NCI-H345 (cell line): Measurements from ENCODE around the gene TTYH2.

ENCODE experiments used
- DNase-seq: peaks from one replicate; lab custom pipeline; 2025; lab: John Stamatoyannopoulos, UW

The TTYH2 gene

DNA sequence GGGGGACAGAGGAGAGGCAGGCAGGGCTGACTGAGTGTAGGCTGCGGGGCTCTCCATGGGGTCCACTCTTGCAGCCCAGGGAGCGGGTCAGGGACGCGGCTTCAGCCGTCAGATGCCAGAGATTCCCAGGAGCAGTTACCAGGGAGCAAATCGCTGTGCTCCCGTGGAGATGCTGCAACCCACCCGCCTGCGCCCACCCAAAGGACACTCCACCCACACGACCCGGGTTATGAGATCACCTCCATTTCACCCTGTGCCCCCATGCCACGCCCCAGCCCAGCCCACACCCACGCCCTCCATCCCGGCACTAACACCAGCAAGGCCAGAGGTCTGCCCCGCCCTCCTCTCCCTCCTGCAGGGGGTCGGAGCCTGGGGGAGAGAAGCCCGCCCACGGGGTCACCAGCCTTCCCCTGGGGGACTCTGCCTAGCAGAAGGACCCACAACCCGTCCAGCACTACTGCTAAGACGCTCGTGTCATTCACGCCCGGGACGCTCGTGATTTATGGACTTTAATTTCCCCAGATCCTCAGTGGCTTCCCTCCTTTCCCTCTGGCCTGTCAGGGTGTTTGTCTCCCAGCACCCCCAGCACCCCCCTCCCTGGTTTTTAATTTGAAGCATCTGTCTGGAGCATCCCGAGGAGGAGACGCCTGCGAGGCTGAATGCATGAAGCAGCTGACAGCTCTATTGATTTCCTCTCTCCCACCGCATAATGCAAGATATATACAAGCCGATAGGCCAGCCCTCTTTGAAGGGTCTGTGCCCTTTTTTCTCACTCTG is 16.6 kb upstream of the TTYH2 start:
- DNase-seq = peak; percentile 51

DNA sequence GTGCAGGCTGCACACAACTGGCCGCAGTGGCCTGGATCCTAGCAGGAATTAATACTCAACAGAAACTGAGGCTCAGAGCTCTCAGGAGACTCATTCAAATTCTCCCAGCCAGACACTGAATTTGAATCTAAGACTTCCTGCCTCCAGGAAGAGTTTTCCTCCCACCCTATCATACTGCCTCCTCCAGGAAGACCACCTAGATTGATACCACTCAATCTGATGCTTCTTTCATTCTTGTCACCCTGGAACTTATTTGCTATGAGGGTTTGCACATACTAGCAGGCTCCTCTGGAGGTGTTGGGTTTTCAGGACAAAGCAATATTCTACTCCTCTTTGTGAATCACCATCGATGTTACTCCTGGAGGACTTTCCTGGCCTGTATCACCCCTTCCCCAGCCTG is 15.6 kb upstream of the TTYH2 start:
- DNase-seq = no peak

DNA sequence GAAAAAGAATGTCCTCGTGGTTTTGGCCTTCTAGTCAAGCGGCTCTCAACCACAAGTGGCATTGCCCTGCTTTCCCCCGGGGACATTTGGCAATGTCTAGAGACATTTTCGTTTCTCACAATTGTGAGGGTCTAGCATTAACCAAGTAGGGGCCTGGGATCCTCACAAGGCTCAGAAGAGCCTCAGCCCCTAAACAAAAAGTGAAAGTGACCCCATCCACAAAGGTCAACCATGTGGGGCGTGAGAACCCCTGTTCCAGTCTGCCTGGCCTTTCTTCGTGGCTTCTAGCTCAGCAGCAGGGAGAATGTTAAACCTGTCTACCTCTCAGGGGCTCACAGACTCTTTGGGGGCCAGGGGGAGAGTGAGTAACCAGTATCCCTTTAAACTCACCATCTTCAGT is 14.7 kb upstream of the TTYH2 start:
- no peak for DNase-seq

DNA sequence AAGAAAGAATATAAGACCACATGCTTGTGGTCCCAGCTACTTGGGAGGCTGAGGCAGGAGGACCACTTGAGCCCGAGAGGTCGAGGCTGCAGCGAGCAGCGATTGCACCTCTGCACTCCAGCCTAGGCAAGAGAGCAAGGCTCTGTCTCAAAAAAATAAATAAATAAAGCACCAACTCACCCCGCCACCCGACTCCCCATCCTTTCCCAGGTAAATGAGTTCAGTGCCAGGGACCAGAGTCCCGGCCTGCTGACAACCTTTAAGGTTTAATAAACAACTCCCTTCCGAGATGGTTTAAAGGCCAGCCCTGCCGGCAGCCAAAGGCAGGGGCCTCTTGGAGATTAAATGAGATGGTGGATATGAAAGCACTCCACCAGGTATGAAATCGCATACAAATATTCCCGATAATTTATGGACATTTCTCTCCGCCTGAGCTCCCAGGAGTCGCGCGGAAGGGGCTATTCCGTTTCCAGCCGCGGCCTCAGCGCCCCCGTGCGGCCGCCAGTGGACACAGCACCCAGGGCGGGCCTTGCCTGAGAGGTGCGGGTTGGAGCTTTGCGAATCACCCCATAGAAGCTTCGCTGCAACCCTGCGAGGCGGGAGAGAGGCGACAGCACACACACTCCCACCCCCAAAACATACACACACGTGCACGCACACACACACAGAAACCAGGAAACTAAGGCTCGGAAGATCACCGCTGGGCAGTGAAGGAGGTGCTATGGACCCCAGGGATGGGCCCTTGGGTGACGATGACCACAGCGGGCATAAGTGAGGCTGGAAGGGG is 13.9 kb upstream of the TTYH2 start:
- DNase-seq = no peak

DNA sequence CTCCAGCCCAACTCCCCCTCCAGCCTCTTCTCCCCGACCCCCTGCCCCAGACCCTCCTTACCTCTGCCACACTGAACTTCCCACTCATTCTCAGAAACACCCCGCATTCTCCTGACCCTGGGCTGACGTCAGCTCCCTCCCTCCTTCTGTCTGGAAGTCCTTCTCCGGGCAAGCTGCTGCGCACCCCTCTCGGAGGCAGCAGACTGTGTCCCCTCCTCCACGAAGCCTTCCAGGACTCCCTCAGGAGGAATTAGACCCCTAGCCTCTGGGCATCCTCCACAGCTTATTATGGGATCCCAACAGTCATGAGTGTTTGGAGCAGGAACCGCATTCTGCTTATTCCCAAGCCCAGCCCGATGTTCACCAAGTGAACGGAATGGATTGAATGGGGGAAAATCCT is 13.3 kb upstream of the TTYH2 start:
- no peak for DNase-seq

DNA sequence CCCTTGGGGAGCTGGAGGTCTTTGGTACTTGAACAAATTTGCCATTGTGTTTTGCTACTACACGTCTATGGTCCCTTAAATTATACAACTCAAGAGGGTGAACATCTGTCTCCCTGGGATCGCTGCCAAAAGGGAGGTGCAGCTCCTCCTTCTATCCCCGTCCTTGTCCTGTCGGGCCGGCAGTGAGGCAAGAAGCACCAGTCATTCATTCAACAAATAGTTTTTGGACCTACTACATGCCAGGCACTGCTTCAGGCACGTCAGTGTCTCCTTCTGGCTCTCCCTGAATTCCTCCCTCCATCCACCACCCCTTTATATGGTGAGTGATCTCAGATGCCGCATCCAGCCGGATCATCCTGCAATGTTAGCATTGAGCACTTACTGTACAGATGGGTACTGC is 12.1 kb upstream of the TTYH2 start:
- peak; percentile 97 for DNase-seq

DNA sequence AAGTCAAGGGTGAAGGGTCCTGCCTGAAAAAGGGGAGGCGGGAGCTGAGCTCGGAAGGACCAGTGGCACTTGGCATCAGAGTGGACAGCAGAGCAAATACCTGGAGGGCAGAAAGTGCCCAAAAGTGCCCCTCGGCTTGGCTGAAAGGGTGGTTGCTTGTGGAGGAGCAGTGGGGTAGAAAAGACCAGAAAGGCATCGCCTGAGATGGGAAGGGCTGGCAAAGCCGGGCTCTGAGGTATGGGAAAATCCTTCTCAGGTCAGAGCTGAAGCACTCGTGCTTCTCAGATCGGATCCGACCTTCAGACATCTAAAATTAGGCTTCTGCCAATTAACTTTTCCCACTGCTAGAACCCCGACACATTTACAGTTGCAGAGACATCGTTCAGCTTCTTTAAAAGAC is 11.4 kb upstream of the TTYH2 start:
- DNase-seq = no peak

DNA sequence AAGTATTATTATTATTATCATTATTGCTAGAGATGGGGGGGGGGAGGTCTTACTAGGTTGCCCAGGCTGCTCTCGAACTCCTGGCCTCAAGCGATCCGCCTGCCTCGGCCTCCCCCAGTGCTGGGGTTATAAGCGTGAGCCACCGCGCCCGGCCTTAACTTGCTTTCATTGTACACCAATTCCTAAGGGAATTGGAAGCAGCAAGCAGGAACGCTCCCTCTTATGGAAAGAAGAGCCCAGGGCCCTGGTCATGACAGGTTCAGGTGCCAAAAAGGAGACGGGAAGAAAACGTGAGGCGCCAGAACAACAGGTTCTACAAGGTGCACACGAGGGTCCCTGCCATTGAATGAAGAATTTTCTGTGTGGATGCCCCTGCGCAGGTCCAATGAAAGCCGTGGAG is 10.4 kb upstream of the TTYH2 start:
- peak; percentile 59 for DNase-seq

DNA sequence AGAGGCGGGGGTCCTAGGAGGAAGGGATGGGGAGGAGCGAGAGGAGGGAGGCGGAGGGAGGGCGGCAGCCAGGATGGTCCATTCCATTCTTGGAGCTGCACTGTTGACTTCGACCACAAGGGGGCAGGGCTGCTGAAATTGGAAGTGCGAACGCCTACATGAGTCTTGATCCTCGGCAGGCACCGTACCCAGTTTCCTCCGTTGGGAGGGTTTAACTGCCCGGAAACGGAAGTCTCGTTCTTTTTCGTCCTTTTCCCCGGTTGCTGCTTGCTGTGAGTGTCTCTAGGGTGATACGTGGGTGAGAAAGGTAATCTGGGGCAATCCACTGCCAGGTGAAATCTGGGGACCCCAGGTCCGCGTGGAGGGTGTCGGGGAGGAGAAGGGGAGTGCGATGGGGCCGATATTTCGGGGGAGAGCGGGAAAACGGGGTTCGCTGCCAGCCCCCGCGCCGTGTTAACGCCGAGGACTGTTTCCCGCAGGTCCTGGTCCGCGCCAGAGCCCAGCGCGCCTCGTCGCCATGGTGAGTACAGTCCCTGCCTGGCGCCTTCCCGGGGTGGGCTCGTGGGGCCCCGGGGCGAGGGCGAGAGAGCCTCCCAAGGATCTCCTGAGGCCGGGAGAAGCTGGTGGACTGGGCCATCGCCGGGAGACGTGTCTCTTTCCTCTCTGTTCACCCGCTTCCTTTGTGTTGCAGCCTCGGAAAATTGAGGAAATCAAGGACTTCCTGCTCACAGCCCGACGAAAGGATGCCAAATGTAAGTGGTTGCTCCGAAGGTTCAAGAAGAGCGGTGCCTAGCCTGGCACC is 9.7 kb upstream of the TTYH2 start, which contains the start of gene RPL38:
TSS of gene RPL38 (plus strand) at position 240 of the 802 bp plus-strand sequence. CDS start at position 518, 278 bp downstream.
- peak; percentile 99 for DNase-seq

DNA sequence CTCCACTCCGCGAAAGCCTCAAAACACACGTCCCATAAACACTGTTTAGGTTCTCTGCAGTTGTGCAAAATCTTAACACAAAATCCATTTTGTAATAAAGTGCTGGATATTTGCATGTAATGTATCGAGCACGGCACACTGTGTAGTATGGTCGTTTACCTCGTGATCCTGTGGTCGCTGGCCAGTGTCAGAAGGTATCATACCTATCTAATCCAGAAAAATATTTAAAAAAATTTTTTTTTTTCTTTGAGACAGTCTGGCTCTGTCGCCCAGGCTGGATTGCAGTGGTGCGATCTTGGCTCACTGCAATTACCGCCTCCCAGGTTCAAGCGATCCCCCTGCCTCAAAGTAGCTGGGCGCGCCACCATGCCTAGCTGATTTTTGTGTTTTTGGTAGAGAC is 8.9 kb upstream of the TTYH2 start:
- DNase-seq = no peak

DNA sequence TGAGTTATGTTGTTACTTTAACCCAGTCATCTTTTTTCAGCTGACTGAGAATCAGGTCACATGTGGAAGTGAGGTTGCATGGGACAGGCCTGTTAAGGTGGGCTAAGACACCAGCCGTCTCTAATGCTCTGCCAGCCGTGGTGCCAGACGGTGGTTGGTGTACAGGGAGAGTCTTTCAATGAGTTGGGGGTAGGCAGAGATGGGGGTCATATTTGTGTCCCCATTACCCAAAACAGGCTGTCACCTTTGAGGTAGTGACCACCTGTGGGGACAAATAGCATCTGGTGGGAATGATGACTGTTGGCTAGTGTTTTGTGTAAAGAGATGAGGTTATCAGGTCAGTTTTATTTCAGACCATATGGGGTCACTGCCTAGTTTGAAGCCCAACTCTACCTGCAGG is 8.1 kb upstream of the TTYH2 start:
- DNase-seq = no peak

DNA sequence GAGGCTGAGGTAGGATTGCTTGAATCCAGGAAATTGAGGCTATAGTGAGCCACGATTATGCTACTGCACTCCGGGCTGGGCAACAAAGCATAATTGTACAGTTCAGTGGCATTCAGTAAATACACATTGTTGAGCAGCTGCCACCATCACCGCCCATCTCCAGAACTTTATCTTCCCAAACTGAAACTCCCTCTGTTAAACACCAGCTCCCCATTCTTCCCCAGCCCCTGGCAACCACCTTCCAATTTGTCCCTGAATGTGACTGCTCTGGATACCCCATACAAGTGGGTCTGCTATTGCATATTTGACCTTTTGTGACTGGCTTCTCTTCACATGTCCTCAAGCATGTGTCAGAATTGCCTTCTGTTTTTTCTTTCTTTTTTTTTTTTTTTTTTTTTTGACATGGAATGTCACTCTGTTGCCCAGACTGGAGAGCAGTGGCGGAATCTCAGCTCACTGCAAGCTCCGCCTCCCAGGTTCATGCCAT is 7.0 kb upstream of the TTYH2 start:
- no peak for DNase-seq

DNA sequence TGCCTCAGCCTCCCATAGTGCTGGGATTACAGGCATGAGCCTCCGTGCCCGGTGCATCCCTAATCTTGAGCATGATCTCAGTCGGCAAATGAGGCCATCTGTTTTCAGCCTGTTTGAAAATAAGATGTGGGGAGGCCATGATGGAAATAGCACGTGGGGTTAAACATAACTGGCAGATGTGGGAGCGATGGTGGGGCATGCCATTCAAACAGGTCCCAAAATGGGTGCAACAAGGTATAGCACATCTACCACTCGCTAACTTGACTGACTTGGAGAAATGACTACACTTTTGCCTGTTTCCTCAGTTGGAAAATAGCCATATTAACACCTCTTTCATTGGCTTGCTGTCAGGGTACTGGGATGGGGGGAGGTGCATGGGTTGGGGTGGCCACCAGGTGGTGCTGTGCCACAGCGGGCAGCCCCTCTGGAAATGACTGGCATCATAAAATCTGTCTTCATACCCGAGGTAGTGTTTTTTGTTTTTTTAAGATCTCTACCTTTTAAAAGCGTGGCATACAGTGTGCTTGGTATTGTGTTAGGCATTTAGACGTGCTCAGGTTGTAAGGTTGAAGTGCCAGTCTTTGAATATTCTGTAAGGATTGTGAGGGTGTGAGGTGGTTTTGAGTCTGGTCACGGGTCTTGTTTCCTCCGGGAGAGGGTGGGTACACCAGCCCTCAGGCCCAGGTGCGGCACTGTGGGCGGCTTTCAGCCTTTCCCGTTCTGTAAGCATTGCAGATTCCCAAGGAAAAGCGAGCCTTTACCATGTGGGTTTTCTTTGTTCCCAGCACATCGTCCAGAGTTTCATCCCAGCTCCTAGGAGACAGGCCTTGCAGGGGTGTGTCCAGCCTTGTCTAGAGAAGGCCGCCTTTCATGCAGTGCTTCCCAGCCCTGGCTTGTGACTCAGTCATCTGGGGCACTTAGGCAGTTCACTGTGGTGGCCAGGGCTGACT is 2.9 kb upstream of the TTYH2 start:
- peak; percentile 58 for DNase-seq

DNA sequence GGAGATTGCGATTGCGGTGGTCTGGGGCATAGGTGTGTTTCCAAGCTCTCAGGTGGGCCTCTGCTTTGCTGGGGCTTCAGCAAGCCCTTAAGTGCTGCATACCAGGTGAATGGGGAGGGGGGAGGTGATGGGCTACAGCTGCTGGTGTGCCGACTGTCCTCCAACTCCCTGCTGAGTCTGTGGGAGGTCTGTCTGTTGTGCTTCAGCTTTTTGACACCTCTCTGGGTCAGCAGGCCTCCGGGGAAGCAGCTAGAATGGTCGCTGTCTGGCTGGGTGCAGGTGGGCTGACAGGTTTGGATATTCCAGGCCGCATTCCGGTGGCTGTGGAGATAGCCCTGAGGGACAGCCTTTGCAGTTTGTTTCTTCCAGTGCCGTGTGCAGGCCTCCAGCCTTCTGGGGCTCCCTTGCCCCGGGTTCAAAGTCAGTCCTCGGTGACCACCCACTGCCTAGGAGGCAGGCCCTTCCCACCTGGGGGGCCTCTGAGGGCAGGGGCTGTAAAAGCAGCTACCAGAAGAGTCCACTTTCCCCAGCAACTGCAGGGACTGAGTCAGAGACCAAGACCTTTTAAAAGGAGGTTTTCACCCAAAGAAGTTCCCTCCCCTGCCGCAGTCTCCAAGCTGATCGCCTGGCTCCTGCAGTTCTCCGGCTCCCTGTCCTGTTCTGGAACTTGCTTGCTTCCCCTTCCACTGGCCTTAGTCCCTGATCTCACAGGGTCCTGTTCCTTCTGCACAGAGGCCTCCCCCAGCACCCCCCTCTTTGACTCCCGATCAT is 2.0 kb upstream of the TTYH2 start:
- DNase-seq = no peak

DNA sequence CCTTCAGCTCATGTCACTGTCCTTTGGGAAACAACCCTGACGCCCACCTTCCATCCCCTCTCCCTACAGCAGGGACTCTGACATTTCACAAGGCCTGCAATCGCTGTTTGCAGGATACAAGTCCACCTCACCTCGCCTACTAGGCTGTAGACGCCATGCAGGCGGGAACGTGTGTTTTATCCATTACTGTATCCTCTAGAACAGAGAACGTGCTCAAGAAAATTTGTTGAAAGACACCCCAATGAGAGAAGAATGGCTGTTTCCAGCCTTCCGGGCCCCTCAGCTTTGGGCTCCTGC is 1.5 kb upstream of the TTYH2 start:
- DNase-seq = no peak

DNA sequence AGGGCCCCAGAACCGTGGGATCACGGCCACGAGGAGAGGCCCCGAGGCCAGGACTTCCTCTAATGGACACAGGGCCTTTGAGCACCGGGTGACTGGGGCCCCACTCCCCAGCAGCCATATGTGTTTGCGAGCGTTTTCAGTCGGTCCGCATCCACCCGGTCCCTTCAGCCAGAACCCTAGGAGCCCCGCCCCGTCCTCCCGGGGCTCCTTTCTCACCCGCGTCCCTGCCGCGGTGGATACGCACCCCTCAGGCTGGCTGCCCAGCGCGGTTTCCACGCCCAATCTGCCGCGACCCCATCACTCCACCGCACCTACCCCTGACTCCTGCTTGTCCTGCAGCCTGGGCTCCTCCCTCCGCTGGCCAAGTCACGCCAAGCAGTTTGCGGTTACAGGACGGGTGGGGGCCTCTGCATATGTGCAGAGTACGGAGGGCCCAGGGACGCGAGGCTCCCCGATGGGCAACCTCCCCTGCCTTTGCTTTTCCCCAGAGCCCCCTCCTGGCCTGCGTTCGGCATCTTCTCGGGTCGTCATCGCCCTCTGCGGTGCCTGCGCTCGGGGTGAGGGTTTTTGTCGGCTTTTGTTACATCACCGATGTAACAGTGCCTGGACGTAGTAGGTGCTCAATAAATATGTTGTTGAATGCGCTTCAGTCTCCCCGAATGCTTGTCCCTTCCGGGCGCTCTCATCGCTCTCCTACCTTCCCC is 1.0 kb upstream of the TTYH2 start:
- DNase-seq = no peak

DNA sequence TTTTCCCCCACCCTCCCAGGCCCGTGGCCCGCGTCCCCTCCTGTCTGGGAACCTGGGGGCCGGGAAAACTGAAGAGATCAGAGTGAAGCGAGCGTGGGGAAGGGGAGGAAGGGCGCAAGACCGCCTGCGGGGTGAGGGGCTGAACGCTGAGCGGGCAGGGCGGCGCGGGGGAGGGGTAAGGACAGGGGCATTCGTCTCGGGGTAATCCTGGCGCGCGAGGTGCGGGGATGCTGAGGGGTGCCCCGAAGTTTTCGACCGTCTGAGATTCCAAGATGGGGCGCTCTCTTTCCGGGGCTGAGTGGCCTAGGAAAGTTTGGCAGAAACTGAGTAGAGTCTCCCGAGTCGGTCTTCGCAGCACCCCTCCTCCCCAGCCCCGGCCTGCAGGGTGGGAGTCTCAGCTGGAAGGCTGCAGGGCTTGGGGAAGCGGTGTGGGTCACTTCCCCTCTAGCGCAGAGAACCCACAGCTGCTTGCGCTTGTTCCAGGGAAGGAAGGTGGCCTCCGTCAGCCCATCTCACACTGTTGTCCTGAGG is 555 bp downstream of the TTYH2 start:
- DNase-seq = no peak

DNA sequence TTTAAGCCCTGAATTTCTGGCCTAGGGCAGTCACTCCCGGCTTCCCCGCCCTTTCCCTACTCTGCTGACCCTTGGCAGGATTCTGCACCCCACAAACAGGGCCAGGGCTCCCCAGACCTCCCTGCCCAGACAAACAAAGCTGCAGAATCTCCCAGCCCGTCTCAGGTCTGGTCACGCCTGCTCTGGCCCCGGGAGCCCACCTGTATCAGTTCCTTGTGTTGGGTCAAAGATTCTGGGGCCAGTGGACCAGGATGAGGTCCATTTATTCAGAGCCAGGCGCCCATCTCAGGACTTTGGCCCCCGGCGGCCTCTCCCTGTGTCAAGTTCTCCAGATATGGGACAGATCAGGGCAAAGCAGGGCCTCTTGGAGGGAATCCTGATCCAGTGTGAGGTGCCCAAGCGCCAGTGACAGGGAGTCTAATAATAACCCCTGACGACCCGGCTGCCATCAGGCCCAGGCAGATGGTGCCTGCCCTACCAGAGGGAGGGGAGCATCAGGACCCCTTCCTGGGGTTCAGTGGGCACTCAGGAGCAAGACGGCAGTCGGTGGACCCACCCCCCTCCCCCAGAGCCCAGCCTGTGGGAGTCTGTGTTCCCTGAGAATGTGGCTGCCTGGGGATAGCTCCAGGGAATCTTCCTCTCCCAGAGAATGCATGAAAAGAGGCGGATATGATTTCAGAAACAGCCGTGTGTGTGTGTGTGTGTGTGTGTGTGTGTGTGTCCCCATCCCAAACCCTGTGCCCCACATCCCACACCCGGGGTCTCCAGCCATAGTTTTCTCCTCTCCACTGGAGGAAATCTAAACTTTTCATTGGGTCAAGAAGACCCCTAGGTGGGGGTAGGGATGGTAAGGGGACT is 1.3 kb downstream of the TTYH2 start:
- no peak for DNase-seq

DNA sequence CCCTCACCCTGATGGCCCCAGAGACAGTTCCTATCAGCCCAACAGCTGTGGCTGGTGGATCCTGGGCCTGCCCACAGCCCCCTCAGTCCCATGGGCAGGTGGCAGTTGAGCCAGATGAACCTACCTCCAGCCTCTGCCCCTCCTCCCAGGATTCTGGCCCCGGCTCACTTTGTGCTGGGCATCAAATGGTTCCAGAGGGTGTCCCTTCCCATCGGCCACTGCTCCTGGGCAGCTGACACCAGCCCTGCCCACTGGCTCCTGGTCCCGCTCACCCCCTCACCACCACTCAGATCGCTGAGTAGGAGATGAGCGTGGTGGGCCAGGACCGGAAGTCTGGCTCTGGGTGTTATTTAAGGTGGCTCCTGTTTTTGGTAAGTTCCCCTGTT is 2.0 kb downstream of the TTYH2 start:
- DNase-seq = no peak
